MM.1S (cell line): ENCODE results near the gene DLGAP3.

Source experiments
- DNase-seq: peaks from one replicate; pipeline ENCODE4 v3.0.0-alpha.2; 2015
- H2AFZ ChIP-seq: fragments of 300-600 bp; sonication (generic); 2 replicates; pipeline ENCODE4 v1.6.0; 2016; ENCODE audit warnings: antibody characterized with exemption, low read length
- H3F3A ChIP-seq: fragments of 300-600 bp; sonication (generic); 2 replicates; pipeline ENCODE4 v1.6.1; 2016; ENCODE audit warnings: mild to moderate bottlenecking, antibody characterized with exemption, low read length, moderate library complexity, mixed read lengths; ENCODE audit not compliant: insufficient read depth
- H3K27ac ChIP-seq: fragments of 300-600 bp; sonication (generic); 2 replicates; pipeline ENCODE4 v1.5.1; 2016; ENCODE audit warnings: mild to moderate bottlenecking, low read length
- H3K27me3 ChIP-seq: fragments of 300-600 bp; sonication (generic); replicated peaks from 2 replicates; pipeline ENCODE4 v1.6.0; 2016; ENCODE audit warnings: low read length; ENCODE audit not compliant: insufficient read depth
- H3K36me3 ChIP-seq: fragments of 300-600 bp; sonication (generic); replicated peaks from 2 replicates; pipeline ENCODE4 v1.6.1; 2016; ENCODE audit warnings: mild to moderate bottlenecking, low read length, mixed read lengths; ENCODE audit not compliant: insufficient read depth
- H3K4me1 ChIP-seq: fragments of 300-600 bp; sonication (generic); 2 replicates; pipeline ENCODE4 v1.6.1; 2016; ENCODE audit warnings: low read length, mixed read lengths
- H3K4me2 ChIP-seq: fragments of 300-600 bp; sonication (generic); 2 replicates; pipeline ENCODE4 v1.6.0; 2016; ENCODE audit warnings: low read depth, low read length
- H3K4me3 ChIP-seq: fragments of 300-600 bp; sonication (generic); 2 replicates; pipeline ENCODE4 v1.5.1; 2016; ENCODE audit warnings: low read length, mixed read lengths
- H3K79me2 ChIP-seq: fragments of 300-600 bp; sonication (generic); 2 replicates; pipeline ENCODE4 v1.6.1; 2016; ENCODE audit warnings: mixed run types, low read length, mixed read lengths
- H3K9ac ChIP-seq: fragments of 300-600 bp; sonication (generic); 2 replicates; pipeline ENCODE4 v1.6.1; 2016; ENCODE audit warnings: low read length, mixed read lengths
- H3K9me2 ChIP-seq: fragments of 300-600 bp; sonication (generic); replicated peaks from 2 replicates; pipeline ENCODE4 v1.6.1; 2016; ENCODE audit warnings: mild to moderate bottlenecking, low read length, mixed read lengths; ENCODE audit not compliant: insufficient read depth
- H3K9me3 ChIP-seq: fragments of 300-600 bp; sonication (generic); replicated peaks from 2 replicates; pipeline ENCODE4 v1.6.1; 2016; ENCODE audit warnings: mild to moderate bottlenecking, low read length, mixed read lengths; ENCODE audit not compliant: insufficient read depth
- H4K20me1 ChIP-seq: fragments of 300-600 bp; sonication (generic); 2 replicates; pipeline ENCODE4 v1.6.1; 2016; ENCODE audit warnings: mild to moderate bottlenecking, low read length, moderate library complexity, mixed read lengths; ENCODE audit not compliant: insufficient read depth
- EZH2 ChIP-seq: fragments of 300-600 bp; sonication (generic); optimal IDR thresholded peaks from 2 replicates; pipeline ENCODE3; 2017; ENCODE audit warnings: low read depth, mild to moderate bottlenecking, antibody characterized with exemption, low read length, mixed read lengths
- EZH2phosphoT487 ChIP-seq: fragments of 300-600 bp; sonication (generic); IDR thresholded peaks from 2 replicates; pipeline ENCODE4 v1.6.1; 2018; ENCODE audit warnings: antibody characterized with exemption, low read length
- TF ChIP-seq, protein P1 (sequence below): fragments of 300-600 bp; sonication (generic); IDR thresholded peaks from 2 replicates; pipeline ENCODE4 v1.5.1; 2016; ENCODE audit warnings: antibody characterized with exemption, low read length, mixed read lengths

DLGAP3 gene

DNA sequence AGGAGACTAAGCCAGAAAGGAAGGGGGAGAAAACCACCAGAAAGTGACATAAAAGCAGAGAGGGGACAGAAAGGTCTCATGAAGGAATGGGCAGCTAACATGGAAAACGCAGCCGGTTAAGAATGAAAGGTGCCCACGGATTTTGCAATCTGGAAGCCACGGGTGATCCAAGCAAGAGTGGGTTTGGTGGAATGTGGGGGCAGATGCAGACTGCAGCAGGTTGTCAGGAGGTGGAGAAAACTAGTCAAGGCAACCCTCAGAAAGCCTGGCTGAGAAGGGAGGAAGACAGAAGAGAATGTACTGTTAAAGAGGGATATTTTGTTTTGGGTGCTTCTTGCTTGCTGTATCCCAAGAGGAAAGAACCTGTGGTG lies 57.3 kb downstream of the DLGAP3 start:
- Histone ChIP-seq H3K27me3 (peaks cover 36% of the 10 kb centered on the region), H2AFZ (no peak overlapping the region), H4K20me1 (no peaks in the 10 kb centered on the region), H3K36me3 (no peaks in the 10 kb centered on the region), H3K27ac (no peak overlapping the region), H3K9me2 (no peaks in the 10 kb centered on the region), H3K9me3 (no peaks in the 10 kb centered on the region), H3K4me3 (no peak overlapping the region), H3K4me1 (no peaks in the 10 kb centered on the region), H3K79me2 (no peaks in the 10 kb centered on the region), H3F3A (no peaks in the 10 kb centered on the region), H3K4me2 (no peak overlapping the region), H3K9ac (no peak overlapping the region)
- no peak for DNase-seq
- no peak for TF ChIP-seq EZH2
- TF ChIP-seq EZH2phosphoT487, result no peak
- TF ChIP-seq, protein P1, sequence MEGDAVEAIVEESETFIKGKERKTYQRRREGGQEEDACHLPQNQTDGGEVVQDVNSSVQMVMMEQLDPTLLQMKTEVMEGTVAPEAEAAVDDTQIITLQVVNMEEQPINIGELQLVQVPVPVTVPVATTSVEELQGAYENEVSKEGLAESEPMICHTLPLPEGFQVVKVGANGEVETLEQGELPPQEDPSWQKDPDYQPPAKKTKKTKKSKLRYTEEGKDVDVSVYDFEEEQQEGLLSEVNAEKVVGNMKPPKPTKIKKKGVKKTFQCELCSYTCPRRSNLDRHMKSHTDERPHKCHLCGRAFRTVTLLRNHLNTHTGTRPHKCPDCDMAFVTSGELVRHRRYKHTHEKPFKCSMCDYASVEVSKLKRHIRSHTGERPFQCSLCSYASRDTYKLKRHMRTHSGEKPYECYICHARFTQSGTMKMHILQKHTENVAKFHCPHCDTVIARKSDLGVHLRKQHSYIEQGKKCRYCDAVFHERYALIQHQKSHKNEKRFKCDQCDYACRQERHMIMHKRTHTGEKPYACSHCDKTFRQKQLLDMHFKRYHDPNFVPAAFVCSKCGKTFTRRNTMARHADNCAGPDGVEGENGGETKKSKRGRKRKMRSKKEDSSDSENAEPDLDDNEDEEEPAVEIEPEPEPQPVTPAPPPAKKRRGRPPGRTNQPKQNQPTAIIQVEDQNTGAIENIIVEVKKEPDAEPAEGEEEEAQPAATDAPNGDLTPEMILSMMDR, result no peak

DNA sequence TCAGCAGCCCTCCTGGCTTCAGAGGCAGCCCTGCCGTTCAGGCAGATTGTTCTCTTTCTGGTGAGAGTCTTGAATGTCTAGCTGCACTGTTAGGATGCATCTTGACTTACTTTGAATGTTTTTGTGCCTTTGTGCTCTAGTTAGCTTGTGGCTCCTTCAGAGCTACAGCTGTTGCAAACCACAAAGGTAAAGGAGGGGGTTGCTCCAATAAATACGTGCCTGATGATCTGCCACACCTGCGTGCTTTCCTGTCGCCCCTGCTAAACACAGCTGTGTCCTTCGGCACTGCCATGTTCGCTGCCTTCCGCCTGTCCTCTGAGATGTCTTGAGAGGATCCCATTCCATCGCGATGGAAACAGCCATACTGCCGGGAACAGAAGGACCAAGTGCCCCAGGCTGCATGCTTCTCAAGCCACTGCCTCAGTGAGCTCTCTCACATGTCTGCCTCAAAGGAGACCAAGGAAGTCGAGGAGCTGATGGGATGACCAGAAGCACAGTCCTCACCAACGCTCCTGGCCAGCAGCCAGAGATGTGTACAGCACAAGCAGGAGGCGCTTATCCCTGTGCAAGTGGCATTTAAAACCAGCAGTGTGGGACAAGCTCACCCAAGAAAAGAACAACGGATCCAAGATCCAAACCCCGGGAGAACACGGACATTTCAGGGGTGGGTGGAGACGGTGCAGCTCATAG lies 57.9 kb downstream of the DLGAP3 start:
- Histone ChIP-seq H3K4me2 (no peak overlapping the region), H3K27me3 (peaks cover 36% of the 10 kb centered on the region), H3F3A (no peaks in the 10 kb centered on the region), H2AFZ (no peak overlapping the region), H3K9ac (no peak overlapping the region), H3K36me3 (no peaks in the 10 kb centered on the region), H3K79me2 (no peaks in the 10 kb centered on the region), H3K27ac (no peak overlapping the region), H3K9me3 (no peaks in the 10 kb centered on the region), H3K4me3 (no peak overlapping the region), H4K20me1 (no peaks in the 10 kb centered on the region), H3K4me1 (no peaks in the 10 kb centered on the region), H3K9me2 (no peaks in the 10 kb centered on the region)
- DNase-seq, result no peak
- no peak for TF ChIP-seq EZH2phosphoT487
- TF ChIP-seq, protein P1, result no peak
- TF ChIP-seq EZH2, result no peak

DNA sequence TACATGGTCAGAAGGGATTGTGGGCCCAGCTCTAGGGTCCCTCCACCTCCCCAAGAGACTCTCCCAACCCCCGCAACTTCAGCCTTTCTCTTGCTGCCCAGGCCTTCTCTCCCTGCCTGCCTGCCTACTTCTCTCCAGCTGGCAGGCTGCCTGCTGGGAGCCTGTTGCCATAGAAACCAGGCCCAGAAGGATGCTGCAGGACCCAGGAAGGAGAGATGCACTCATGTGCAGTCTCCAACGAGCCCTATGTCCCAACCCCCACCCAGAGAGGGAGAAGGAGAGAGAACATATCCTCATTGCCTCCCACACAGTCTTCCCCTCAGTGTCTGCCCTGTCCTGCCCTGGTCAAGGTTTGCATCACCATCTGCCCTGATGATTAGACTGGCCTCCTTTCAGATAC lies 59.1 kb downstream of the DLGAP3 start:
- H3K9ac ChIP-seq, result no peak overlapping the region

More for the DNA sequence above, 59.1 kb downstream of the DLGAP3 start:
- H3K27ac ChIP-seq, result no peak overlapping the region
- peaks cover 36% of the 10 kb centered on the region for H3K27me3 ChIP-seq
- H3K9me2 ChIP-seq, result no peaks in the 10 kb centered on the region
- no peaks in the 10 kb centered on the region for H3F3A ChIP-seq
- H4K20me1 ChIP-seq, result no peaks in the 10 kb centered on the region
- H3K36me3 ChIP-seq, result no peaks in the 10 kb centered on the region
- no peak overlapping the region for H2AFZ ChIP-seq
- DNase-seq, result no peak
- H3K4me1 ChIP-seq, result no peaks in the 10 kb centered on the region
- no peaks in the 10 kb centered on the region for H3K9me3 ChIP-seq
- no peak overlapping the region for H3K4me2 ChIP-seq
- H3K4me3 ChIP-seq, result no peak overlapping the region
- H3K79me2 ChIP-seq, result no peaks in the 10 kb centered on the region
- TF ChIP-seq, protein P1, result no peak
- no peak for TF ChIP-seq EZH2
- no peak for TF ChIP-seq EZH2phosphoT487
